Large intestine (tissue), 3 donors: ENCODE data around the gene PODN. TPM values are rescaled to one million over a fixed set of nuclear protein-coding genes. Genes with fewer than 3 reads are reported as not detected.

Experiments used
- DNase-seq, 2 donors: peaks; one replicate each; pipeline versions ENCODE4 v3.0.0 to v3.0.0-alpha.2; 2013
- H3K27ac ChIP-seq: one replicate; pipeline ENCODE4 v1.5.1; 2013; ENCODE audit warnings: low read length
- H3K27me3 ChIP-seq: 2 replicates; pipeline ENCODE4 v1.6.1; 2013; ENCODE audit warnings: low read length; ENCODE audit not compliant: control insufficient read depth, insufficient read depth
- H3K36me3 ChIP-seq: 2 replicates; pipeline ENCODE4 v1.6.1; 2013; ENCODE audit warnings: low read length; ENCODE audit not compliant: control insufficient read depth, insufficient read depth
- H3K4me1 ChIP-seq: one replicate; pipeline ENCODE4 v1.6.1; 2013; ENCODE audit warnings: low read length; ENCODE audit not compliant: control insufficient read depth, insufficient read depth
- H3K4me3 ChIP-seq: one replicate; pipeline ENCODE4 v1.5.1; 2013; ENCODE audit warnings: low read length
- H3K9me3 ChIP-seq: one replicate; pipeline ENCODE4 v1.6.1; 2013; ENCODE audit warnings: mild to moderate bottlenecking, low read depth, low read length, moderate library complexity; ENCODE audit not compliant: control insufficient read depth
- WGBS: methylation state at CpG from one replicate; pipeline ENCODE4 v1.1.5; 2013; ENCODE audit warnings: low lambda C conversion rate; ENCODE audit not compliant: insufficient coverage; 5-methylcytosine and 5-hydroxymethylcytosine counted together
- polyA plus RNA-seq: library from polyadenylated mRNA; unstranded; fragments of 120-200 nt; gene quantifications from one replicate; pipeline ENCODE4 v1.2.1, GENCODE V29; 2013

The PODN gene
- polyA plus RNA-seq, 1 donor = 7.6 TPM

DNA sequence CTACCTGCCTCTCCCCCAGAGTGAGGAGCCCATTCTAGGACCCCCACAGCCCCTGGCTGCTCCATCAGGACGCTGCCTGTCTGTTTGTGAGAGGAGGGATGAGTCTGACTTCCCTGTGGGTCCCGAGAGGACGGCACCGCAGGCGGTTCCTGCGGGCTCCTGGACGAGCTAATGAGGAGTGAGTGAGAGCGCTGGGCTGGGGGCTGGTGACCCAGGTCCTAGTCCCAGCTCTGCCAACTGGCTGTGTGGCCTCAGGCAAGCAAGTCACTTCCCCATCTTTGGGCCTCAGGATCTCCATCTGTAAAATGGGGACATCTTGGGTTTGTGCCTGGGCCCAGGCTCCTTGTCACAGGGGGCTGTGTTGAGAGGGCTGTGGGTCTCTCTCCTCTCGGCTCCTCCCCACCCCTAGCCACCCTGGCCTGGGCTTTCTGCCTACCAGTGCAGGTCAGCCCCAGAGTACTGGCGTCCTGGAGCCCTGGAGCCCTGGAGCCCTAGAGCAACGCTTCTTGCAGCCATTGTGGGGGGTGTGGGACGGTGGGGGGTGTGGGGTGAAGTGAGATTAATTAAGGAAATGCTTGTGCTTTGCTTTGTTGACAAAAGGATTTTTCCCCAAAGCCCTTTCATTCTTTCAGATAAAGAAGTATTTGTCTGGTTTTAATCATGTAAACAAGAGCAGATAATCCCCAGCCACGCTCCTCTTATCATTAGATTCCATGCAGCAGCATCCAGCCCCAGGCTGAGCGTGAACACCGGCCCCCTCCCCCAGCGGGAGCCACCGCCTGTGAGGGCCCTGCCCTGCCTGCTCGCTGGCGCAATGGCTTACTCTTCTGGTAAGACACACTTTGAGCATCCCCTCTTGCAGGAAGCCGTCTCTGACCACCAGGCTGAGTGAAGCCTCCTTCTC is 53.6 kb downstream of the PODN start:
- H3K4me1 ChIP-seq = peaks cover 51% of the 10 kb centered on the region
- H3K27ac ChIP-seq = no peak overlapping the region
- H3K9me3 ChIP-seq = peaks cover 8% of the 10 kb centered on the region
- no CpG with 5 or more reads among the region's 20 CpGs for WGBS
- H3K36me3 ChIP-seq = no peaks in the 10 kb centered on the region
- no peak overlapping the region for H3K4me3 ChIP-seq
- peak; percentile 47 to 67 for DNase-seq
- no peaks in the 10 kb centered on the region for H3K27me3 ChIP-seq

DNA sequence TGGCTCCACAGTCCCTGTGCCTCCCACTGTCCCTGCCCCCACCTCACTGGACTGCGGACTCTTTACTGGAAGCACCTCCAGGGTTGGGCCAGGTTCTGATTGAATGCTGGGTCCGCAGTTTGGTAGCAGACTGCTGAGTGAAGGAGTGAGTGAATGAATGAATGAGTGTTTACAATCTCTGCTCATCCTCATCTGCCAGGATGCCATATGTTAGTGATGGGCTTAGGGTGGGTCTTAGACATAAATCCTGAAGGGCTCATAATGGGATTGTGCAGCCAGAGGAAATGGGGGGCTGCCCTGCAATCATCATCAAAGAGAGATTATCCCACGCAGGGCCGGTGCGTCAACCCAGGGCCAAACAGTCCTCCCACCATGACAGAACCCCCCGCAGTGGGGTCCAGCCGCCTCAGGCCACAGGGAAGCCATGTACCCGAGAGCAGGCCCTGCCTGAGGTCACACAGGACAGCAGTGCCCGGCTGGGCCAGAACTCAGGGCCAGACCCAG is 54.3 kb downstream of the PODN start:
- Histone ChIP-seq H3K9me3 (peaks cover 8% of the 10 kb centered on the region), H3K27ac (no peak overlapping the region), H3K27me3 (no peaks in the 10 kb centered on the region), H3K36me3 (no peaks in the 10 kb centered on the region), H3K4me1 (peaks cover 52% of the 10 kb centered on the region), H3K4me3 (no peak overlapping the region)
- no peak for DNase-seq
- no CpG with 5 or more reads among the region's 9 CpGs for WGBS

DNA sequence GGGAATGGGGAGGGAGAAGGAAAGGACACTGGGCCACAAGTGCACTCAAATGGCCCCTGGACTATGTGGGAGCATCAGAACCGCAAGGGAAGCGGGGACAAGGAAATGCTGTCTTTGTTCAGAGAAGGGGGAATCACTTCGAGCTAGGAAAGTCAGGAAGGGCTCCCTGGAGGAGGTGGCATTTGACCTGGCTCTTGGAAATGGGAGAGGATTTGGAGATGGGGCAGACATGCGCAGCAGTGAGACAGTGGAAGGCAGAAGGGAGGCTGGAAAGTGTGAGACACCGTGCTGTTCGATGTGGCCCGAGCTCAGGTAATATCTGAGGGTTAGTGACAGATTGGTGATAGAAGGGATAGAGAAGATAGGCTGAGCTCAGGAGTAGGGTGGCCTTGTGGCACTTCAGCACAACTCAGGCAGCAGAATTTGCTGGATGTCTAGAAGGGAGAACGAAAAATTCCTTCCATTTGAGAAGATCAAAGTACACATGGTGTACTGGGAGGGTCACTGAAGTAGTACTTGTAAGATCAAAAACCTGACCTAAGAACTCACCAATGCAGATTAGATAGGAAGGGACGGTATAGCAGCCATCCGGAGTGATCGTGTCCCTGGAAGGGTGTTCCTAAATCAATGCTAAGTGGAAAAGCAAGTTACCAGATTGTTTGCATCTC is 55.1 kb downstream of the PODN start:
- Histone ChIP-seq H3K27ac (no peak overlapping the region), H3K36me3 (no peaks in the 10 kb centered on the region), H3K4me1 (peaks cover 52% of the 10 kb centered on the region), H3K27me3 (no peaks in the 10 kb centered on the region), H3K9me3 (peaks cover 8% of the 10 kb centered on the region), H3K4me3 (no peak overlapping the region)
- peak in 1 of 2 donors; percentile 53 for DNase-seq
- 100% methylated on average over 1 of the region's 11 CpGs for WGBS

DNA sequence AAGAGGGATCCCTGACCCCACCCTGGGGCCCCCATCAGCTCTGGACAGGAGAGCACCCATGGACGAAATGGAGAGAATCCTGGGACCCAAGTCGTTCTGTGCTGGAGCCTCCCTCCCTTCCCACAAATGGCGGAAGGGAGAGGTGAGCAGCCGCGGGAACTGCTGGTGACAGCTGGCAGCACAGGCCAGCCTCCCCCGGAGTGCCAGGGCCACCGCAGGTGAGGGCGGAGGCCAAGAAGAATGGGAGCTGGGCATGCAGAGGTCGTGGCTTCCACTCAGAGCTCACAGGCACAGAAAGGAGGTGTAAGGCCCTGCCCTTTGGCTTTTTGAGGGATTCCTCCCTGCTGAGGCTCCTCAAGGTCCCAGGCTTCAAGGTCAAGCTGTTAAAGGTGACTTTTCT is 55.8 kb downstream of the PODN start:
- Histone ChIP-seq H3K27me3 (no peaks in the 10 kb centered on the region), H3K27ac (no peak overlapping the region), H3K4me3 (no peak overlapping the region), H3K36me3 (no peaks in the 10 kb centered on the region), H3K4me1 (peaks cover 57% of the 10 kb centered on the region), H3K9me3 (peaks cover under 1% of the 10 kb centered on the region)
- DNase-seq = no peak
- no CpG with 5 or more reads among the region's 9 CpGs for WGBS

DNA sequence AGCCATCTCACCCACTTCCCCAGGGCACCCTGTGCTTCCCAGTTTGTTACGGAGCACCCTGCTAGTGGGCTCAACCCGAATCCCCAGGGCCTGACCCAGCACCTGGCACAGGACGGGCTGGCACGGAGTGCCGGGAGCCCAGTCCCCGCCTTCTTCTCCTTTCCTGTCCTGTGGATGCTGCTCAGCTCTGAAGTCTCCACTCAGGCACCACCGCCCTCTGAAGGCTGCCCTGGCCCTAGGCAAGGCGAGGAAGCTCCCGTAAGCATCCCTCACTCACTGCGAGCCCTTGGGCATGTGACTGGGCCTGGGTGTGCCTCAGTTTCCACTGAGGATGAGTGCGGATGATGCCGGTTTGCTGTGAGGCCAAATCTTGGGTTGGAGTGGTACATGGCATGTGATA is 58.6 kb downstream of the PODN start:
- Histone ChIP-seq H3K4me1 (peaks cover 79% of the 10 kb centered on the region), H3K27me3 (no peaks in the 10 kb centered on the region), H3K27ac (no peak overlapping the region), H3K4me3 (no peak overlapping the region), H3K9me3 (no peaks in the 10 kb centered on the region), H3K36me3 (no peaks in the 10 kb centered on the region)
- DNase-seq = no peak
- WGBS = no CpG with 5 or more reads among the region's 12 CpGs

DNA sequence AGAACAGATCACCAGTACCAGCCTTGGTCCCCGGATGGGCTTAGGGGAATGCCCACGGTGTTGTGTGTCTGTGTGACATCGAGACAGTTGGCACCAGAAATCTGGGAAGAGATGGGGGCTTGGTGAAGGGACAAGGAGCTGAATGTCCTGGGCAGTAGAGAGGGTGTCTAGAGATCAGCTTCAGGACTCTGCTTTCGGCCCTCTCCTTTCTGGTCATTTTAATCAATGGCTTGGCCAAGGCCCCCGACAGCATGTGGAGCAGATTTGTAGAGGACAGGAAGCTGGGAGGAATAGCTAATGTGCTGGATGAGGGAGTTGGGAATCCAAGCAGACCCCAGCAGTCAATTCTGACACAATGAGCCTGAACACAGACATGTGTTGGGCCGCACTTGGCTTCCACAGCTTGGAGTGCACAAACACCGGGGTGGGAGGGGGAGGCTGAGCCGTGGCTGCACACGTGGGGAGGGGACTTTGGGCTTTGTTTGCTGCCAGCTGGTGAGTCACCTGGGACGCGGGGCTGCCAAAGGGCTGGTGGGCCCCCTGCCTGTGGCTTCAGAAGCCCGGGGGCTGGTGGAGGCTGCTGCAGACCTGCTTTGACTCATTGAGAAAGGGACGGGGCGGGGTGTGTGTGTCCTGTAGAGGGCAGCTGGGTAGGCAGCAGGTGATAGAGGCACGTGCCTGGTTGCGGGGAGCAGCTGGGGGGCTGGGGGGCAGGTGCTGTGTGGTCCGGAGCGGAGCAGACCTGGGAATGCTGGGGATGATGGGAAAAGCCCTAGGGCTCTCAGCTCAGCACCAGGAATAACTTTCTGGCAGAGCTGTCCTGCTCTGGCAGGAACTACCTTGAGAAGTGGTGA is 59.5 kb downstream of the PODN start:
- no CpG with 5 or more reads among the region's 18 CpGs for WGBS
- H3K27me3 ChIP-seq = no peaks in the 10 kb centered on the region
- H3K4me3 ChIP-seq = no peak overlapping the region
- H3K4me1 ChIP-seq = peaks cover 71% of the 10 kb centered on the region
- no peaks in the 10 kb centered on the region for H3K36me3 ChIP-seq
- H3K9me3 ChIP-seq = no peaks in the 10 kb centered on the region
- peak; percentile 83 to 88 for DNase-seq
- no peak overlapping the region for H3K27ac ChIP-seq

DNA sequence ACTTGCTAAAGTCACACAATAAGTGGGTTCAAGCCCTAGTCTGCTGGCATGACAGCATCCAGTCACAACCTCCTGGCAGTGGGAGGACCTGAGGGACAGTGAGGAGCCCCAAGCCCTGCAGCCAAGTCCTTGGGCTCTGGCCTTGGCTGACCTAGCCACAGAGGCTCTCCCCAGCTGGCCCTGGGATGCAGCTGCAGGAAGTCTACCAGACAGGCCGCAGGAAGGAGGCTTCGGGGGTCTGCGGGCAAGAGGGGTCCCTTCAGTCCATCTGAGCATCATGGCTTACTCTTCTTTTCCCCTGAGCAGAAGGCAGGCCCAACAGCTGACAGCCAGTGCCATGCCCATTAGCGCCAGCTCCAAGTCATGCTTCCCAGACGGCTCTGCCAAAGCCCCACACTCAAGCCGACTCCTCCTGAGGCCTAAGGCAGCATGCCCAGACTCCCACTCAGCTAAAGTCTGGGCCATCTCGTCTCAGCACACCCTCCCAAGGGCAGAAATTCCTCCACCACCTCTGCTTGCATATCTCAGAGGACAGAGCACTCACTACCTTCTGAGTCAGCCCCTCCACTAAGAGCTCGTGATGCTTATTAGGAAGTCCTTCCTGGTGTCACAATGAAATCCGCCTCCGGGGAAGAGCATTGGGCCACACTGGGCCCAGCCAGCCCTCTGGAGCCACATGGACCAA is 60.3 kb downstream of the PODN start:
- no CpG with 5 or more reads among the region's 10 CpGs for WGBS
- no peak overlapping the region for H3K4me3 ChIP-seq
- no peaks in the 10 kb centered on the region for H3K36me3 ChIP-seq
- peaks cover 63% of the 10 kb centered on the region for H3K4me1 ChIP-seq
- no peak for DNase-seq
- no peaks in the 10 kb centered on the region for H3K27me3 ChIP-seq
- H3K27ac ChIP-seq = peak overlapping the region; percentile 9
- no peaks in the 10 kb centered on the region for H3K9me3 ChIP-seq

DNA sequence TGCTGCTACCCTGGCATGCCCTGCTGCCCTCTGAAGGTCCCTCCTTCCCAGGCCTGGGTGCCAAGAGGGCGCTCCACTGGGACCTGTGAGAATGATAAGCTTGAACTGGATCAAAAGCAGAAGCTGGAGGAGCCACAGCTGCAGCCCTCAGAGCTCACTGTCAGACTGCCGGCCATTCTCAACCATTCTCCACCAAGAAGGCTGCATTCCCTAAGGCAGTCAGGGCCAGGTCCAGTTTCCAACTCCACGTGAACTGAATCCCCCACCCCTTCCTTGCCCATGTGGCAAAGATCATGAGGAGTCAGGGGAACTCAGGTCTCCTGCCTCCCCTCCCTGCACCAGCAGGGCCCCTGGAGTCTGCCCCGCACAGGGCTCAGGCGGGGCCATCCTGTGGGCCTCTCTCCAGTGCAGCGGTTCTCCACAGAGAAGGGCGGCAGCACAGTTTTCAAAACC is 61.0 kb downstream of the PODN start:
- peak overlapping the region; percentile 9 for H3K27ac ChIP-seq
- no peaks in the 10 kb centered on the region for H3K27me3 ChIP-seq
- no CpG with 5 or more reads among the region's 7 CpGs for WGBS
- DNase-seq = peak; percentile 58 to 82
- no peaks in the 10 kb centered on the region for H3K36me3 ChIP-seq
- H3K4me3 ChIP-seq = no peak overlapping the region
- H3K4me1 ChIP-seq = peaks cover 57% of the 10 kb centered on the region
- no peaks in the 10 kb centered on the region for H3K9me3 ChIP-seq

DNA sequence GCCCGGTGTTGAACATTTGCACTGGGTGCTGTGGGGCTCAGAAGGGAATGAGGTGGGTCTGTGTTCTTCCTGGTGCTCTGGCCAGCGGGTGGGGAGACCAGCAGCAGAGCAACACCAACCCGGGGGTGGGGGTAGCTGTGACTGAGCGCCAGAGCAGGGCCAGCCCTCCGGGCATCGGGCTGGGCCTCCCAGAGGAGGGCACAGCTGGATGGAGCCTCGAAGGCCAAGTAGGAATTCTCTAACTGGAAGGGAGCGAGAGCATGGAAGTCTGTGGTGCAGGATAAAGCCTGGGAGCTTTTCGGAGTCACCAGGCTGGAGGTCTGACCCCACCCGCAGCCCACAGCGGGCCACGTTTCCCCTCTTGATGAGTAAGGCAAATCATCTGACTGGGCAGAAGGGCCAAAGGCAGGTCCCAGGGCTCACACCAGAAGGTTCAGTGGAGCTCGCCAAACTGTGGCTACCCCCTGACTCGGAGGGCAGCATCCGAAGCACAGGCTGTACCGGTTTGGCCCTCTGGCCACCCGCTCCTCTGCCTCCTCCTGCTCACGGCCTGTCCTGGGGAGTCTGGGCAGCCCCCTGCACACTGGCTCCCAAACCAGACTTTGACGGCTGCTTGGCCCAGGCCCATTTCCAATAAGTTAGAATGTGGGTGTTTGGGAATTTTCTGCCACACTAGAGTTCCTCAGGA is 61.6 kb downstream of the PODN start:
- H3K4me1 ChIP-seq = peaks cover 55% of the 10 kb centered on the region
- WGBS = no CpG with 5 or more reads among the region's 19 CpGs
- no peak for DNase-seq
- no peaks in the 10 kb centered on the region for H3K36me3 ChIP-seq
- H3K27me3 ChIP-seq = no peaks in the 10 kb centered on the region
- H3K4me3 ChIP-seq = no peak overlapping the region
- no peaks in the 10 kb centered on the region for H3K9me3 ChIP-seq
- H3K27ac ChIP-seq = no peak overlapping the region
